ENCODE results near the gene CPVL. TPM values are rescaled to one million over a fixed set of nuclear protein-coding genes. Genes with fewer than 3 reads are reported as not detected.

The CPVL gene
- total RNA-seq, 1 experiment from 2014 or later, result 1.1 TPM

GRCh38 chr7:29167721-29168120 is 21.4 kb upstream of the CPVL start:
- ChIA-PET POLR2A (no interaction called here), CTCF (no interaction called here)
- no peak for TF ChIP-seq SIN3A (IDR thresholded peaks at IDR 0.05; ENCODE audit: borderline replicate concordance, insufficient read depth, low read depth, low read length)
- no peak for TF ChIP-seq POLR2AphosphoS5 (IDR thresholded peaks at IDR 0.05; ENCODE audit: low read depth, low read length)
- TF ChIP-seq TCF7L2 (IDR thresholded peaks at IDR 0.05; ENCODE audit: low read depth, low read length), result no peak
- TF ChIP-seq, protein P1, sequence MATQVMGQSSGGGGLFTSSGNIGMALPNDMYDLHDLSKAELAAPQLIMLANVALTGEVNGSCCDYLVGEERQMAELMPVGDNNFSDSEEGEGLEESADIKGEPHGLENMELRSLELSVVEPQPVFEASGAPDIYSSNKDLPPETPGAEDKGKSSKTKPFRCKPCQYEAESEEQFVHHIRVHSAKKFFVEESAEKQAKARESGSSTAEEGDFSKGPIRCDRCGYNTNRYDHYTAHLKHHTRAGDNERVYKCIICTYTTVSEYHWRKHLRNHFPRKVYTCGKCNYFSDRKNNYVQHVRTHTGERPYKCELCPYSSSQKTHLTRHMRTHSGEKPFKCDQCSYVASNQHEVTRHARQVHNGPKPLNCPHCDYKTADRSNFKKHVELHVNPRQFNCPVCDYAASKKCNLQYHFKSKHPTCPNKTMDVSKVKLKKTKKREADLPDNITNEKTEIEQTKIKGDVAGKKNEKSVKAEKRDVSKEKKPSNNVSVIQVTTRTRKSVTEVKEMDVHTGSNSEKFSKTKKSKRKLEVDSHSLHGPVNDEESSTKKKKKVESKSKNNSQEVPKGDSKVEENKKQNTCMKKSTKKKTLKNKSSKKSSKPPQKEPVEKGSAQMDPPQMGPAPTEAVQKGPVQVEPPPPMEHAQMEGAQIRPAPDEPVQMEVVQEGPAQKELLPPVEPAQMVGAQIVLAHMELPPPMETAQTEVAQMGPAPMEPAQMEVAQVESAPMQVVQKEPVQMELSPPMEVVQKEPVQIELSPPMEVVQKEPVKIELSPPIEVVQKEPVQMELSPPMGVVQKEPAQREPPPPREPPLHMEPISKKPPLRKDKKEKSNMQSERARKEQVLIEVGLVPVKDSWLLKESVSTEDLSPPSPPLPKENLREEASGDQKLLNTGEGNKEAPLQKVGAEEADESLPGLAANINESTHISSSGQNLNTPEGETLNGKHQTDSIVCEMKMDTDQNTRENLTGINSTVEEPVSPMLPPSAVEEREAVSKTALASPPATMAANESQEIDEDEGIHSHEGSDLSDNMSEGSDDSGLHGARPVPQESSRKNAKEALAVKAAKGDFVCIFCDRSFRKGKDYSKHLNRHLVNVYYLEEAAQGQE (IDR thresholded peaks at IDR 0.05; ENCODE audit: insufficient read depth in 1 of 2, low read depth in 2 of 2, low read length in 1 of 2), result no peak
- TF ChIP-seq, protein P2, sequence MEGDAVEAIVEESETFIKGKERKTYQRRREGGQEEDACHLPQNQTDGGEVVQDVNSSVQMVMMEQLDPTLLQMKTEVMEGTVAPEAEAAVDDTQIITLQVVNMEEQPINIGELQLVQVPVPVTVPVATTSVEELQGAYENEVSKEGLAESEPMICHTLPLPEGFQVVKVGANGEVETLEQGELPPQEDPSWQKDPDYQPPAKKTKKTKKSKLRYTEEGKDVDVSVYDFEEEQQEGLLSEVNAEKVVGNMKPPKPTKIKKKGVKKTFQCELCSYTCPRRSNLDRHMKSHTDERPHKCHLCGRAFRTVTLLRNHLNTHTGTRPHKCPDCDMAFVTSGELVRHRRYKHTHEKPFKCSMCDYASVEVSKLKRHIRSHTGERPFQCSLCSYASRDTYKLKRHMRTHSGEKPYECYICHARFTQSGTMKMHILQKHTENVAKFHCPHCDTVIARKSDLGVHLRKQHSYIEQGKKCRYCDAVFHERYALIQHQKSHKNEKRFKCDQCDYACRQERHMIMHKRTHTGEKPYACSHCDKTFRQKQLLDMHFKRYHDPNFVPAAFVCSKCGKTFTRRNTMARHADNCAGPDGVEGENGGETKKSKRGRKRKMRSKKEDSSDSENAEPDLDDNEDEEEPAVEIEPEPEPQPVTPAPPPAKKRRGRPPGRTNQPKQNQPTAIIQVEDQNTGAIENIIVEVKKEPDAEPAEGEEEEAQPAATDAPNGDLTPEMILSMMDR (IDR thresholded peaks at IDR 0.05), result no peak
- in situ Hi-C loops (cut with HindIII; ENCODE audit: low pct_unique_long_range_greater_than_20kb, low sequenced_read_pairs), result no loop called here
- H3K27ac ChIP-seq (ENCODE audit: low read length), result no peak overlapping the region
- no peak for ATAC-seq
- H3K36me3 ChIP-seq (ENCODE audit: control insufficient read depth, insufficient read depth, low read length), result no peaks in the 10 kb centered on the region
- intact Hi-C loops (cut with micrococcal nuclease; ENCODE audit: unreplicated experiment), result no loop called here
- H3K4me3 ChIP-seq (ENCODE audit: low read depth in 2 of 2, low read length in 2 of 2), result no peak overlapping the region
- no peaks in the 10 kb centered on the region for H3K4me1 ChIP-seq (ENCODE audit: control insufficient read depth, insufficient read depth, low read length)
- H3K9me3 ChIP-seq (ENCODE audit: control insufficient read depth, insufficient read depth, low read depth, low read length), result no peaks in the 10 kb centered on the region
- no TSS peak for BruUV-seq (replicated peaks)
- no peak for DNase-seq (ENCODE audit: low read depth, low spot score)
- H3K27me3 ChIP-seq (ENCODE audit: control insufficient read depth, insufficient read depth, low read length), result peaks cover 4% of the 10 kb centered on the region; the same call in 1 of the 2 replicates

GRCh38 chr7:29163854-29164253 is 17.5 kb upstream of the CPVL start:
- POLR2A ChIA-PET, result no interaction called here
- Histone ChIP-seq H3K4me1 (ENCODE audit: control insufficient read depth, insufficient read depth, low read length) (no peaks in the 10 kb centered on the region), H3K4me3 (ENCODE audit: low read depth in 2 of 2, low read length in 2 of 2) (no peak overlapping the region), H3K27me3 (ENCODE audit: control insufficient read depth, insufficient read depth, low read length) (peaks cover 19% of the 10 kb centered on the region), H3K36me3 (ENCODE audit: control insufficient read depth, insufficient read depth, low read length) (no peaks in the 10 kb centered on the region), H3K9me3 (ENCODE audit: control insufficient read depth, insufficient read depth, low read depth, low read length) (no peaks in the 10 kb centered on the region), H3K27ac (ENCODE audit: low read length) (no peak overlapping the region)
- intact Hi-C loops (cut with micrococcal nuclease; ENCODE audit: unreplicated experiment), result no loop called here
- TF ChIP-seq, protein P1 (IDR thresholded peaks at IDR 0.05; ENCODE audit: insufficient read depth in 1 of 2, low read depth in 2 of 2, low read length in 1 of 2), result no peak
- TF ChIP-seq TCF7L2 (IDR thresholded peaks at IDR 0.05; ENCODE audit: low read depth, low read length), result no peak
- TF ChIP-seq, protein P2 (IDR thresholded peaks at IDR 0.05), result no peak
- TF ChIP-seq SIN3A (IDR thresholded peaks at IDR 0.05; ENCODE audit: borderline replicate concordance, insufficient read depth, low read depth, low read length), result no peak
- no peak for TF ChIP-seq POLR2AphosphoS5 (IDR thresholded peaks at IDR 0.05; ENCODE audit: low read depth, low read length)
- CTCF ChIA-PET, result no interaction called here
- DNase-seq (ENCODE audit: low read depth, low spot score) (no peak), ATAC-seq (no peak)
- in situ Hi-C loops (cut with HindIII; ENCODE audit: low pct_unique_long_range_greater_than_20kb, low sequenced_read_pairs), result no loop called here
- no TSS peak for BruUV-seq (replicated peaks)

Data from Panc1 (cell line).